AG20443 (cell line): ENCODE results near the gene VSTM2B.
"Not testable (repeated sequence)": the region's sequence is repeated elsewhere in the genome, so short reads cannot be mapped to it uniquely, and the experiment has no call there.

Experiments used
- DNase-seq: peaks from one replicate; pipeline ENCODE4 v3.0.0; 2012; ENCODE audit warnings: low spot score, mixed read lengths

VSTM2B gene

GRCh38 chr19:29525901-29526729, at the start of gene VSTM2B:
Gene VSTM2B, plus strand, starts transcription at chr19:29525994. Its CDS starts 590 bp downstream, at chr19:29526584.
- DNase-seq, result no peak

- no peak for DNase-seq
Measured at GRCh38 chr19:29476528-29476927, 49.3 kb upstream of the VSTM2B start.

- peak; percentile 5 for DNase-seq
Measured at GRCh38 chr19:29477831-29478577, 47.8 kb upstream of the VSTM2B start.

GRCh38 chr19:29478578-29479565, 46.9 kb upstream of the VSTM2B start:
- DNase-seq, result peak; percentile 54

GRCh38 chr19:29479941-29480340, 45.9 kb upstream of the VSTM2B start:
- DNase-seq, result peak; percentile 5

GRCh38 chr19:29480507-29480906, 45.3 kb upstream of the VSTM2B start:
- peak; percentile 3 for DNase-seq

- peak; percentile 3 for DNase-seq
Measured at GRCh38 chr19:29482855-29483640, 42.7 kb upstream of the VSTM2B start.

- DNase-seq, result peak; percentile 2
Measured at GRCh38 chr19:29483641-29483920, 42.2 kb upstream of the VSTM2B start.

- DNase-seq, result peak; percentile 3
Measured at GRCh38 chr19:29483944-29484581, 41.7 kb upstream of the VSTM2B start.

GRCh38 chr19:29484876-29485275, 40.9 kb upstream of the VSTM2B start:
- peak; percentile 5 for DNase-seq

GRCh38 chr19:29485293-29485692, 40.5 kb upstream of the VSTM2B start:
- DNase-seq, result peak; percentile 6

- DNase-seq, result not testable (repeated sequence)
Measured at GRCh38 chr19:29486961-29487360, 38.8 kb upstream of the VSTM2B start.

GRCh38 chr19:29487432-29487831, 38.4 kb upstream of the VSTM2B start:
- peak; percentile 3 for DNase-seq

GRCh38 chr19:29488316-29488715, 37.5 kb upstream of the VSTM2B start:
- DNase-seq, result peak; percentile 4

- DNase-seq, result peak; percentile 7
Measured at GRCh38 chr19:29489172-29489951, 36.4 kb upstream of the VSTM2B start.

GRCh38 chr19:29491491-29491890, 34.3 kb upstream of the VSTM2B start:
- DNase-seq, result no peak

- DNase-seq, result no peak
Measured at GRCh38 chr19:29491995-29492577, 33.7 kb upstream of the VSTM2B start.

GRCh38 chr19:29492769-29493168, 33.0 kb upstream of the VSTM2B start:
- DNase-seq, result peak; percentile 29

- no peak for DNase-seq
Measured at GRCh38 chr19:29495091-29495490, 30.7 kb upstream of the VSTM2B start.
